Stimulated activated CD4-positive, alpha-beta T cell treated with anti-CD3 and anti-CD28 coated beads, Interleukin-1b, Interleukin-23, amount 100 ng/mL, for 4 hours (primary cell): ENCODE results near the gene PRDM5.
A peak's percentile ranks its signal among the peaks of the same experiment; 100 is the strongest.

Experiments
- DNase-seq, 2 donors: peaks; one replicate each; pipeline ENCODE4 v3.0.0-alpha.2; 2020; ENCODE audit warnings: low read depth in 2 of 2

Gene PRDM5

DNA sequence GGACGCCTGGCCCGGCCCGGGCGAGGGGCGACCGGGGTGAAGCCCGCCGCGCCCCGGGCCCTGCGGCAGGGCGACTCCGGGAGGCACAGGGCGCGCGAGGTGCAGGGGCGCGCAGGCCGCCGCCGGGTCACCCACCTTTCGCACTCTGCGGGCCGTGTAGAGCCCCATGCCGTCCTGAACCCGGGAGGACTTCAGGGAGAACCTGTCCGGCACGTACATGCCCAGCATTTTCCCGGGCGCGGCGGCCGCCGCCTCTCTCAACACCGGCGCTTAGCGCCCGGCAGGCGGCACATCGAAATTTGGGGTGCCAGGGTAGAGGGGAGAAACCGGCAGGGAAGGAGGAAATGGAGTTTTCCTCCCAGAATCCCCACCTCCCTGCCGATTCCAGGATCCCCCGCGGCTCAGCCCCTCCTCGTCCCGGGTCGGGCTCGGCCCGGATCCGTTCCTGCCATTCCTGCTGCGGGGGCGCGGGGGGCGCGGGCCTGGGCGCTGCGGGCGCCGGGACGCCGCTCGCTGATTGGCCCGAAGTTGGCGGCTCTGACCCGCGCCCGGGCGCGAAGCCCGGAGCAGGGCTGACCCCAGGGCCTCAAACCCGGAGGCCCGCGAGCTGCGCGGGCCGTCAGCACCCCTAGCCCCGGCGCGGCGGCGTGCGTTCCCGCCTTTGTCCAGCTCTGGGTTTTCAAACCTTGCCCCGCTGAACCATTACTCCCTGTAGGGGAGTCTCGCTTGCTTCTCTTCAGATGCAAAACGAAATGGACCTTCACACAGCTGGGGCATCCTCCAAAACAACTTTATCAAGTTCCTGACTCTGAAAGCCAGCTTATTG, at the start of gene PRDM5:
Gene PRDM5, minus strand, starts transcription at position 346 of the 826 bp plus-strand sequence. Its CDS starts 118 bp downstream, at position 228.
- DNase-seq: peak in 1 of 2 donors; percentile 17

GRCh38 chr4:120971884-120972283, 49.4 kb upstream of the PRDM5 start:
- DNase-seq: no peak

DNA sequence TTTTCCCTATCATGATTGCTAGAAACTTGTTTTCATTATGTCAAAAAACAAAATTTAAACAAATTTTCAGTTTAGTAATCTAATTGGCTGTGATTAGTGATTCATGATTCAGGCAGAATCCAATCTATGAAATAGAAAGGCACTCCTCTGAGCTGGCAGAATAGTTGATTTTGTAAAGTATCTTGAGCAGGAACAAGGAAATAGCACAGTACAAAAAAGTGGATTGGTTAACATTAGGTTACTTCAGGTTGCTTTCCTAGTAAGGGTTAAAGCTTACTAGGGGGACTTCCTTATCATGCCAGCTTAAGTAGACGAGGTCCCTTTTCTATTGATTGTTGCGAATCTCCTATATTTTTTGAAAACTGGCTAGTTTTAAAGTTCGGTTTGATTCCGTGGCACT, 43.4 kb upstream of the PRDM5 start:
- no peak for DNase-seq

- no peak for DNase-seq
Observed at GRCh38 chr4:120964596-120964995, 42.1 kb upstream of the PRDM5 start.

- DNase-seq: no peak
Observed at GRCh38 chr4:120963449-120963848, 40.9 kb upstream of the PRDM5 start.

- DNase-seq: no peak
Observed at GRCh38 chr4:120960656-120961267, 38.2 kb upstream of the PRDM5 start.

DNA sequence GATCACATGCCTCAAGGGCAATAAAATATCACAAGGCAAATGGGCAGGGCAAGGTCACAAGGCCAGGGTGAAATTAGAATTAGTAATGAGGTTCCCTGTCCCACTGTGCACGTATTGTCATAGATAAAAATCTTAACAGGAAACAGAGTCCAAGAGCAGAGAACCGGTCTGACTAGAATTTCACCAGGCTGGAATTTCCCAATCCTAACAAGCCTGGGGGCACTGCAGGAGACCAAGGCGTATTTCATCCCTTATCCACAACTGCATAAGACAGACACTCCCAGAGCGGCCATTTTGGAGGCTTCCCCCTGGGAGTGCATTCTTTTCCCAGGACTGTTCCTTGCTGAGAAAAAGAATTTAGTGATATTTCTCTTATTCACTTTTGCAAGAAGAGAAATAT, 25.9 kb upstream of the PRDM5 start:
- no peak for DNase-seq

DNA sequence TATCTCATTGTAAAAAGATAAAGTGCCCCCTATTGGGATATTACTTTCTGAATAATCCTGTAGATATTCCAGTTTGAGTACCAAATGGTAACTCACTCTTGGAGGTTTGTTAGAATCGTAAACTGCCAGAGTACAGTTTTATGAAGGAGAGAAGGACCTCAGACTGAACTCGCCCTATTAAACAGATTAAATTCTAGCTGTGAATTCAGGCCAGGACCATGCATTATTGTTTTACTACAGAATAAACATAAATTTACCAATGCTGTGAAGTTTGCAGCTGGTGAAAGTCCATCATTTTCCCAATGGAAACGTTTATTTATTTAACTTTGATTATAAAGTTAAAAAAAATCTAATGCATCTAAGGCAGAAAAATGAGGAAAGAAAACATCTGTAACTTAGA, 20.2 kb upstream of the PRDM5 start:
- DNase-seq: no peak

DNA sequence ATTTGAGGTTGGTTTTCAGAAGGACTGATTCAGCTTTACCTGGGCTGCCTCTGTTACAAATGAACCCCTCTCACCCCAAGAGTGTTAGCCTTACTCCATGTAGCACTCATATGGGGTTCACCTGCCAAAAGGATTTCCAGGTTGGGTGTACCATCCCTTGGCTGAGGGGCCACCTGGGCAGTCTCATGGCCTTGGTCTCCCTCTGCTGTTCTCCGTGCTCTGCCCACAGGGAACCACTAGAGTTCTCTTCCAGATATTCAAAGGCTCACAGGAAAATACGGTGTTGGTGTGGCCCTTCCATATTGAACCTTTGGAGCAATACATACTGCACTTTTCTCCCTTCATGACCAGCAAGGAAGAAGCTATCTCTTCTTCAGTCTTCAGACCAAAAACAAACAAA, 18.0 kb upstream of the PRDM5 start:
- no peak for DNase-seq

DNA sequence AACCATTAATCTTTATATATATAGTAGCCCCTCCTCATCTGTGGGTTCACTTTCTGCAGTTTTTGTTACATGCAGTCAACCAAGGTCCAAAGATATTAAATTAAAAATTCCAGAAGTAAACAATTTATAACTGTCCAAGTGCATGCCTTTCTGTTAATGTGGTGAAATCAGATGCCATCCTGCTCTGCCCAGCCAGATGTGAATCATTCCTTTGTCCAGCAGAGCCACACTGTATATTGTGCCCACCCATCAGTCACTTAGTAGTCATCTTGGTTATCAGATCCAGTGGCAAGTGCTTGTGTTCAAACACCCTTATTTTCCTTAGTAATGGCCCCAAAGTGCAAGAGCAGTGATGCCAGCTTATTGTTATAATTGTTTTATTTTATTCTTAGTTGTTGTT, 17.2 kb upstream of the PRDM5 start:
- no peak for DNase-seq

- DNase-seq: no peak
Observed at GRCh38 chr4:120929847-120930246, 7.3 kb upstream of the PRDM5 start.

DNA sequence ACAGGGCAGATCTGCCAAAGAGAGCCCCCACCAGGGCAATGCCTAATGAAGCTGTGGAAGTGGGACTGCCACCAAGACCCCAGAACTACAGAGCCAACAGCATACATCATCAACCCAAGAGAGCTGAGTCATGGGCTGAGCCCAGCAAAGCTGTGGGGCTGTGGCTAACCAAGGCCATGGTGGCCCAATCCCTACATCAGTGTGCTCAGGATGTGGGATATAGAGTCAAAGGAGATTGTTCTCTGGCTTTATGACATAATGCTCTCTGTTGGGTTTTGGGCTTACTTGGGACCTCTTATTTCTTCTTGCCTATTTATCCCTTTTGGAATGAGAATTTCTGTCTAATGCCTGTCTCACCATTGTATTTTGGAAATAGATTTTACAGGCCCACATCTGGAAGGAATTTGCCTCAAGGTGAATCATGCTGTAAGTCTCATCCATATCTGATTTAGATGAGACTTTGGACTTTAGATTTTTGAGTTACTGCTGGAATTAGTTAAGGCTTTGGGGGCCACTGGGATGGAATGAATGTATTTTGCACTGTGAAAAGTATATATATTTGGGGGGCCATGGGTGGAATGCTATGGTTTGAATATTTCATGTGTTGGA, 5.4 kb upstream of the PRDM5 start:
- DNase-seq: no peak

- DNase-seq: no peak
Observed at GRCh38 chr4:120926358-120927025, 4.0 kb upstream of the PRDM5 start.

GRCh38 chr4:120924931-120925330, 2.4 kb upstream of the PRDM5 start:
- no peak for DNase-seq

DNA sequence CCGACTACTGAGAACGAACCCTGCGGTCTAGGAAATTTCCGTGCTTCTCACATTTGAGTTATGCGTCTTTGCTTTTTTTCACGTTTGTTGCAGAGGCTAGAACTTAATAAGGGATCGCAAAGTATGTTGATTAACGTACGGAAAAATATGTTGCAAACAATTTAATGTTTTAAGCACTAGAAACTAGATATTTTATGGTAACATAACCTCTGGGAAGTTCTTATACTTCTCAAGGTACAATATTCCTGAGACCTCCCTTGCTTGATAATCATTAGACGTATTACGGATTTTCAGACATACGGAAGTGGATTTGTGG, 639 bp upstream of the PRDM5 start:
- no peak for DNase-seq

- DNase-seq: peak; percentile 28 to 49
Observed at GRCh38 chr4:120921456-120922380, 808 bp downstream of the PRDM5 start.

GRCh38 chr4:120920666-120921065, 1.9 kb downstream of the PRDM5 start:
- no peak for DNase-seq

DNA sequence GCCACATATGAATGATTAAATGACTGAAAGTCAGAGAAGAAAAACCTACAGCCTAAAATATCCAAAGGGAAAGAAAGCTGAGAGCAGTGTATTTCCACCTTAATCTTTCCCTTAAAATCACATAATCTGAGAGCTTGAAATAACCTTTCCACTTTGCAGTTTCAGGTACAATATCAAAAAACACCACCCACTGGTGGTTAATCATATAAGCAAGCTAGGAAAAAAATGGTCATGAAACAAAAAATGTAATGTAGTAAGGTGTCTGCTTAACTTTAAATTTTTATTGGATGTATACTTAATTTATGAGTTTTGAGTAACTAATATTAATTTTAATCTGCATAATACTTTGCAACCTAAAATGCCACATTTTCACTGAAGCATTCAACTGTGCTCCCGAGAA, 3.2 kb downstream of the PRDM5 start:
- no peak for DNase-seq

DNA sequence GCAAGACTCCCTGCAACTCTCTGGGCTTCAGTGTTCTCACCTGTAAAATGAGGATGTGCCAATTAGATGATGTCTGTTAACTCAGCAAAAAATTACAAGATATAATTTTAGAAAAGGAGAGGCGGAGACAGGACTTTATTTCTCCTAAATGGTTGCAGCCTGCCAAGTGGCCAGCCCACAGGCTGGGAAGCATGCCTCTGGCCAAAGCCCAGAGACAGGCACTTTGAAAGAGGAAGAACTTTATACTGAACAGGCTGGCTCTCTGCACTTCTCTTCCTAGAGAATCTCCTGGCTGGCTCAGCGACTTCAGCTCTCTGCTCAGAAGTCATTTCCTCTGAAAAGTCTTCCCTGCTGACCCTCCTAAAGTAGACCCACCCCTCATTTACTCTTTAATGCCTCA, 3.7 kb downstream of the PRDM5 start:
- no peak for DNase-seq

- no peak for DNase-seq
Observed at GRCh38 chr4:120918092-120918491, 4.4 kb downstream of the PRDM5 start.

DNA sequence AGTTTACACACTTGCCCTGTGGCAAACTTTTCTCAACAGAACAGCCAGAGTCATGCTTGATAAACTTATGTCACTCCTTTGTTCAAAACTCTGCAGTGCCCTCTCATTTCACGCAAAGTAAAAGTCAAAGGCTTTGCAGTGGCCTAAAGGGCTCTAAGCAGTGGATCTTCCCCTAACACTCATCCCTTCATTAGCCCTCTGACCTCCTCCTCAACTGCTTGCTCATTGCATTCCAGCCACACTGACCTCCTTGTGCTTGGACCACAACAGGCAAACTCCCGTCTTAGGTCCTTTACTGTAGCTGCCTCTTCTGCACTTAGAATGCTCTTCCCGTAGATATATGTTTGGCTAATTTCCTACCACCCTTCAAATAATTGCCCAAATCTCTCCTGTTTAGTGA, 5.6 kb downstream of the PRDM5 start:
- no peak for DNase-seq

DNA sequence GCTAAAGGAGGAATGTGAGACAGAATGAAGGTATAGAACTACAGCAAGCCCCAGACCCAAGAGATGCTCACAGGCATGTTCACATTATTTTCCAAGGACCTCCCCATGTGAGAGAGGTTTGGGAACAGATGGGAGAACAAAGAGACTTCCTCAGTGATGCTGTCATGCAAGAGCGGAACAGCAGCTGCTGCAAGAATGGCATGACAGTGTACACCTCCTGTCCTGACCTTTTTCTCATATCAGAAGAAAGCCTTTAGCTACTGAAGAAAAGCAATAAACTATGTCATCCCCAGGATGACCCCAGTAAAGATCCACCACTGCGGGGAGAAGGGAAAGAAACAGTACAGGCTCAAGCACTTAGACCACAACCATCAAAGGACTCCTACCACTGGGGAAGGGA, 7.2 kb downstream of the PRDM5 start:
- DNase-seq: no peak
